HUES48 (cell line): ENCODE data around the gene DDHD1.

Source experiments
- H3K27ac ChIP-seq: one replicate; pipeline ENCODE4 v1.7.0; 2013; ENCODE audit warnings: low read depth, low read length, inconsistent platforms
- H3K27me3 ChIP-seq: 2 replicates; pipeline ENCODE4 v1.6.1; 2013; ENCODE audit warnings: mild to moderate bottlenecking, low read length; ENCODE audit not compliant: control insufficient read depth, insufficient read depth
- H3K36me3 ChIP-seq: 2 replicates; pipeline ENCODE4 v1.6.1; 2013; ENCODE audit warnings: low read length; ENCODE audit not compliant: control insufficient read depth, insufficient read depth
- H3K4me1 ChIP-seq: 2 replicates; pipeline ENCODE4 v1.6.1; 2013; ENCODE audit warnings: mild to moderate bottlenecking, low read length; ENCODE audit not compliant: control insufficient read depth, insufficient read depth
- H3K4me3 ChIP-seq: 2 replicates; pipeline ENCODE4 v1.5.1; 2013; ENCODE audit warnings: mild to moderate bottlenecking, low read depth, low read length
- H3K9ac ChIP-seq: 2 replicates; pipeline ENCODE4 v1.6.1; 2013; ENCODE audit warnings: mild to moderate bottlenecking, low read depth, low read length, moderate library complexity
- H3K9me3 ChIP-seq: 2 replicates; pipeline ENCODE4 v1.6.1; 2013; ENCODE audit warnings: low read length; ENCODE audit not compliant: control insufficient read depth, insufficient read depth

DDHD1 gene

GRCh38 chr14:53048631-53049030 lies 104.5 kb downstream of the DDHD1 start:
- Histone ChIP-seq H3K27ac (no peak overlapping the region), H3K4me1 (no peaks in the 10 kb centered on the region), H3K9ac (no peak overlapping the region), H3K9me3 (no peaks in the 10 kb centered on the region), H3K27me3 (no peaks in the 10 kb centered on the region), H3K36me3 (peaks cover 10% of the 10 kb centered on the region), H3K4me3 (no peak overlapping the region)

DNA sequence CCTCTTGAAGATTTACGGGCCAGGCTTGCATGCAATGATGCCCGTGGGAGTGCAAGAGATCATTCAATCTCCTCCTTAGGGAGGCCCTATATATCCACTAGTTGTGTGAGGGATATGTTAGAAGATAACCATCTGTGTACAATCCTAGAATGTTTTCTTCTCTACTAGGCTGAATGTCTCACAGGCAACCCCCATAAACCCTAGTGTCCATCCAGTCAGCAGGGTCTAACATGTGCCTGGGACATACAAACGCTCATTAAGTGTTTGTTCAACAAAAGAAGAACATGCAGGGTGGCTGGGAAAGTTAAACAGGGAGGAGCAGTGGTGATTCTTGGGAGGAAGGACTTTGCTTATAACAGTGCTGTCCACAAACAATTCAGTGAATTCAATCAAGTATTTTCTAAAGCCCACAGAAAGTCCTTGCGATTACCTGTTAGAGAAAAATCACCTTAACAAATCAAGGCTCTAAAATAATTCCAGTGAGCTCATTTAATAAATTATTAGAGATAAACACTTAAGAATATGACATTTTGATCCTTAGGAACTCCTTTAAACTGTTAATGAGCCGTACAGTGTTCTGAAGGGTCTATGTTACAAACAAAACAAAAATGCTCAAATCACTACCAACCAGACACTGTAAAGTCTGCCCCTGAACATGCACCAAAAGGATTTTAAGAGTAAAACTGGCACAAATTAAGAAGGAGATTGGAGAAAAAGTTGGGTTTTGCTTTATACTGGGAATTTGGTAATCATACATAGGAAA lies 105.6 kb downstream of the DDHD1 start:
- Histone ChIP-seq H3K9ac (no peak overlapping the region), H3K27ac (no peak overlapping the region), H3K4me3 (no peak overlapping the region), H3K27me3 (no peaks in the 10 kb centered on the region), H3K4me1 (no peaks in the 10 kb centered on the region), H3K9me3 (no peaks in the 10 kb centered on the region), H3K36me3 (peaks cover 16% of the 10 kb centered on the region)

GRCh38 chr14:53044486-53044885 lies 108.6 kb downstream of the DDHD1 start:
- Histone ChIP-seq H3K4me3 (no peak overlapping the region), H3K36me3 (peaks cover 35% of the 10 kb centered on the region), H3K9me3 (no peaks in the 10 kb centered on the region), H3K4me1 (no peaks in the 10 kb centered on the region), H3K27ac (no peak overlapping the region), H3K27me3 (no peaks in the 10 kb centered on the region), H3K9ac (no peak overlapping the region)

- no peak overlapping the region for H3K9ac ChIP-seq
- no peaks in the 10 kb centered on the region for H3K9me3 ChIP-seq
- H3K36me3 ChIP-seq: peaks cover 42% of the 10 kb centered on the region
- H3K4me3 ChIP-seq: no peak overlapping the region
- H3K27me3 ChIP-seq: no peaks in the 10 kb centered on the region
- no peak overlapping the region for H3K27ac ChIP-seq
- no peaks in the 10 kb centered on the region for H3K4me1 ChIP-seq
These were observed 110.0 kb downstream of the DDHD1 start for GRCh38 chr14:53043027-53043581.

- H3K9me3 ChIP-seq: no peaks in the 10 kb centered on the region
- H3K27ac ChIP-seq: no peak overlapping the region
- no peak overlapping the region for H3K4me3 ChIP-seq
- no peaks in the 10 kb centered on the region for H3K4me1 ChIP-seq
- H3K36me3 ChIP-seq: peaks cover 44% of the 10 kb centered on the region
- H3K27me3 ChIP-seq: no peaks in the 10 kb centered on the region
- H3K9ac ChIP-seq: no peak overlapping the region
These were observed 110.6 kb downstream of the DDHD1 start for GRCh38 chr14:53042480-53042879.

DNA sequence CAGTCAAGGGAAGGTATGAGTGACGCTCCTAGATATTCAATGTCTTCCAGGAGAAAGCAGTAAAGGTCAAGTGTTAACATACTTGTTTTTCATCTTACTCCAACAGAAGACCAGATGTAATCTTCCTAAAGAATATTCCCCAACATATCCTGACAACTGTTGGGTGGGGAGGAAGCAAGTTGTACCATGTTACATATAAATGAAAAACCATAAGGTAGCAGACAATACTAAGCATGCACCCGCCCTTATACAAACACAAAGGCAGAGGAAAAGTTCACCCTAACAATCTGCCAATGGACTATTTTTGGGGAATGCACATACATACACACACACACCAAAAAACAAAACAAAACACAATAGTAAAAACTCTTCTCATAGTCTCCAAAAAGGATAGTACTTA lies 112.1 kb downstream of the DDHD1 start:
- Histone ChIP-seq H3K36me3 (peaks cover 51% of the 10 kb centered on the region), H3K9me3 (no peaks in the 10 kb centered on the region), H3K4me3 (no peak overlapping the region), H3K4me1 (no peaks in the 10 kb centered on the region), H3K9ac (no peak overlapping the region), H3K27ac (no peak overlapping the region), H3K27me3 (no peaks in the 10 kb centered on the region)

DNA sequence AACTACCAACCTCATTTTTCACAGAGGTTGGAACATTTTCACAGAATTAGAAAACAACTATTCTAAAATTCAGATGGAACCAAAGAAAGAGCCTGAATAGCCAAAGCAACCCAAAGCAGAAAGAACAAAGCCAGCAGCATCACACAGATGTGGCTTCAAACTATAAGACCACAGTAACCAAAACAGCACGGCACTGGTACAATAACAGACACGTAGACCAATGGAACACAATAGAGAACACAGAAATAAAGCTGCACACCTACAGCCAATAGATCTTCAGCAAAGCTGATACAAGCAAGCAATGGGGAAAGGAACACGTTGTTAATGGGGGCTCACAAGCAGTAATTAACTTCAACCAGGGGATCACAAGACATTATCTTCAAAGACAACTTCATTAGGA lies 114.5 kb downstream of the DDHD1 start:
- H3K4me1 ChIP-seq: no peaks in the 10 kb centered on the region
- H3K27ac ChIP-seq: no peak overlapping the region
- no peaks in the 10 kb centered on the region for H3K9me3 ChIP-seq
- H3K36me3 ChIP-seq: peaks cover 42% of the 10 kb centered on the region
- no peak overlapping the region for H3K4me3 ChIP-seq
- no peak overlapping the region for H3K9ac ChIP-seq
- H3K27me3 ChIP-seq: no peaks in the 10 kb centered on the region

- Histone ChIP-seq H3K36me3 (peaks cover 36% of the 10 kb centered on the region), H3K4me1 (no peaks in the 10 kb centered on the region), H3K9ac (no peak overlapping the region), H3K4me3 (no peak overlapping the region), H3K9me3 (no peaks in the 10 kb centered on the region), H3K27me3 (no peaks in the 10 kb centered on the region), H3K27ac (no peak overlapping the region)
These were observed 116.1 kb downstream of the DDHD1 start for GRCh38 chr14:53037016-53037415.

DNA sequence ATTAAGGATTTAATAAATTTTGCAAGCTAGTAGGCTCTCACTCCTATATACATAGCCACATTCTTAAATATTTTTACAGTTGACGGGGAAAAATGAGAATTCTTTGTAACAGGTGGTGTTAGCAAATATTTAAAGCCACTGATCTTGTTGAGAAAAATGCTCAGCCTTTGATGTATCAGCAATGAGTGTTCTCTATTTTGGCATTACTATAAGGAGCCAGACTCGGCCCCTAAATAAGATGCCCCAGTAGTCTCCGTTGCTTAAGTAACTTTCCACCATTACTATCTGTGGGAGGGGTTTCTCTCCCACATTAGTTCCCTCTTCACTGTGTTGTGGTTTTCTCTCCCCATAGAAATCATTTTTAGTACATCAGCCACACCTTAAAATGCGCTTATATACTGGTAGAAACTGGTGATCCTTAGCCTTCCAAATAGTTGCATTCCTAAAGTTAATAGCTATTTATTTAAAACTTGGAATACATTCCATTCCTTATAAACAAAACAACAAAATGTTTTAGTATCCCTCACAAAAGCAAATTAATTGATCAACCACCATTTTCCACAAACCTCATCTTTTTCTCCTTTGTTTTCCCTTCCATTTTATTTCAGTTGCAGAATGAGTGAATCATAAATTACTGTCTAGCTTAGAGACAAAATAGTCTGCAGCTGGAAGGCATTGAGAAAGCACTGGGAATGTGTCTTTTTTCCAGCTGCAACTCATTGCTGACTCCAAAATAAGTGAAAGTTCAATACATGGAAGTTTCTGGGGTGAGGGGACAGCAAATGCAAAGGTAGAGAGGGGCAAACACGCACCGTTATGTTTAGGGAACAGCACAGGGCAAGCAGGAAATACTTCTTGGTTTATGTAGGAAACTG lies 117.5 kb downstream of the DDHD1 start:
- H3K27ac ChIP-seq: no peak overlapping the region
- no peak overlapping the region for H3K4me3 ChIP-seq
- H3K27me3 ChIP-seq: no peaks in the 10 kb centered on the region
- H3K9ac ChIP-seq: no peak overlapping the region
- H3K36me3 ChIP-seq: peaks cover 25% of the 10 kb centered on the region
- H3K9me3 ChIP-seq: no peaks in the 10 kb centered on the region
- H3K4me1 ChIP-seq: no peaks in the 10 kb centered on the region

GRCh38 chr14:53034688-53035230 lies 118.4 kb downstream of the DDHD1 start:
- H3K27me3 ChIP-seq: no peaks in the 10 kb centered on the region
- peaks cover 18% of the 10 kb centered on the region for H3K36me3 ChIP-seq
- no peak overlapping the region for H3K9ac ChIP-seq
- H3K9me3 ChIP-seq: no peaks in the 10 kb centered on the region
- H3K4me1 ChIP-seq: no peaks in the 10 kb centered on the region
- no peak overlapping the region for H3K4me3 ChIP-seq
- H3K27ac ChIP-seq: no peak overlapping the region

DNA sequence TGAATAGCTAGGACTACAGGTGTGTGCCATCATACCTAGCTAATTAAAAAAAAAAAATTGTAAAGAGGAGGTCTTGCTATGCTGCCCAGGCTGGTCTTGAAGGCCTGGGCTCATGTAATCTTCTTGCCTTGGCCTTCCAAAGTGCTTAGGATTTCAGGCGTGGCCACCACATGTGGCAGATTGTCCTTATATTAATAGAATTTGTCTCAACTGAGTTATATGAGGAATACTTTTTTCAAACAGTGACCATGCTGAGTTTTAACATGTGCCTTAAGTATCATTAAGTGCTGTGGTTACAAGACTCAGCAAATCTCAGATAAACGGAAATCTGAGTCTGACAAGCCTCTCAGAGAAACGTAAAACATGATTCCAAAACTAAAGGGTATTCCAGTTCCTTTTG lies 119.1 kb downstream of the DDHD1 start:
- Histone ChIP-seq H3K4me3 (no peak overlapping the region), H3K27ac (no peak overlapping the region), H3K36me3 (peaks cover 12% of the 10 kb centered on the region), H3K27me3 (no peaks in the 10 kb centered on the region), H3K9ac (no peak overlapping the region), H3K4me1 (no peaks in the 10 kb centered on the region), H3K9me3 (no peaks in the 10 kb centered on the region)
